Measurements from ENCODE around the gene KIF21B.

DNA sequence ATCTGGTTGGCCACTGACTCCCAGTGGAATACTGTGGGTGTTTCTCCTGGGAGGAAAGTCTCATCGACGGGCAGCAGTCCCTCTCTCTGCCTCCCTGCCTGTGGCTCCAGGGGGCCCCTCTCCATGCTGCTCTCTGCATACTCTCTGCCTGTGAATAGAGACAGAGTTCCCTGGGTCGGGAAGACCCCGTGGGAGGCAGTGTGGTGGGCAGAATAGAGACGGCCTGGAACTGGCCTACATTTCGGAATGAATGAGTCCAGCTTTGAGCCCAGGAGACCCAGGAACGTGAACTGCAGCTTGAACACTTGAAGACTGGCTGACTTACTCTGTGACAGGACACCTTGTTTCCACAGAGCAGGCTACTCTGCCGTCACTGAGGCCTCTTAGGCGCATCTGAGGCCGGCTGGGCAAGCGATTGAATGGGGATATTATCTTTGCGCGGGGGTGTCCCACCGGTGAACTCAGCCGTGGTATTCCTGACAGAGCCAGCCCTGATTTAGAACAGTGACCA is 64.0 kb downstream of the KIF21B start:
- TF ChIP-seq, protein P1, sequence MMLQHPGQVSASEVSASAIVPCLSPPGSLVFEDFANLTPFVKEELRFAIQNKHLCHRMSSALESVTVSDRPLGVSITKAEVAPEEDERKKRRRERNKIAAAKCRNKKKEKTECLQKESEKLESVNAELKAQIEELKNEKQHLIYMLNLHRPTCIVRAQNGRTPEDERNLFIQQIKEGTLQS (IDR thresholded peaks at IDR 0.05), result no peak
- TF ChIP-seq, protein P1 (CRISPR knock-in tag; conservative IDR thresholded peaks at IDR 0.05), result no peak
- TF ChIP-seq SMC3 (conservative IDR thresholded peaks at IDR 0.05; ENCODE audit: insufficient read depth, low read depth, low read length) (no peak), CXXC5 (CRISPR knock-in tag; IDR thresholded peaks at IDR 0.05) (no peak)
- TF ChIP-seq, protein P2, sequence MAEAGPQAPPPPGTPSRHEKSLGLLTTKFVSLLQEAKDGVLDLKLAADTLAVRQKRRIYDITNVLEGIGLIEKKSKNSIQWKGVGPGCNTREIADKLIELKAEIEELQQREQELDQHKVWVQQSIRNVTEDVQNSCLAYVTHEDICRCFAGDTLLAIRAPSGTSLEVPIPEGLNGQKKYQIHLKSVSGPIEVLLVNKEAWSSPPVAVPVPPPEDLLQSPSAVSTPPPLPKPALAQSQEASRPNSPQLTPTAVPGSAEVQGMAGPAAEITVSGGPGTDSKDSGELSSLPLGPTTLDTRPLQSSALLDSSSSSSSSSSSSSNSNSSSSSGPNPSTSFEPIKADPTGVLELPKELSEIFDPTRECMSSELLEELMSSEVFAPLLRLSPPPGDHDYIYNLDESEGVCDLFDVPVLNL (CRISPR knock-in tag; IDR thresholded peaks at IDR 0.05; ENCODE audit: low read depth), result no peak
